Measurements from ENCODE around the gene HSP90B1. TPM values are rescaled to one million over a fixed set of nuclear protein-coding genes. Genes with fewer than 3 reads are reported as not detected.

The HSP90B1 gene
- total RNA-seq, 8 experiments from 2014 or later, result 232 to 997 (median 542) TPM

- in situ Hi-C loops (cut with MboI; ENCODE audit: low pct_unique_long_range_greater_than_20kb in 2 of 9, low sequenced_read_pairs in 9 of 9, unreplicated experiment in 9 of 9), result no loop called here
- H3K27ac ChIP-seq, result no peak overlapping the region
- WGBS, 10 experiments, result 82 to 100% (median 100%) methylated on average over 1 to 3 of the region's 3 CpGs; no CpG with 5 or more reads in 4 of the 10 experiments
- ATAC-seq (replicated peaks in 6 of 8), result peak in 1 of 8 experiments; percentile 15
- peaks cover 14 to 28% of the 10 kb centered on the region in 2 donors for H3K4me1 ChIP-seq (replicated peaks in 1 of 2)
- H3K4me3 ChIP-seq, result no peak overlapping the region
These were observed 6.5 kb downstream of the HSP90B1 start for GRCh38 chr12:103936679-103937078.

- 50 to 100% (median 71%) methylated on average over 1 to 3 of the region's 3 CpGs; no CpG with 5 or more reads in 1 of the 10 experiments for WGBS, 10 experiments
- ATAC-seq (replicated peaks in 6 of 8), result no peak
- in situ Hi-C loops (cut with MboI; ENCODE audit: low pct_unique_long_range_greater_than_20kb in 2 of 9, low sequenced_read_pairs in 9 of 9, unreplicated experiment in 9 of 9), result no loop called here
- Histone ChIP-seq H3K27ac (no peak overlapping the region), H3K4me1 (replicated peaks in 1 of 2) (no peaks in the 10 kb centered on the region), H3K4me3 (no peak overlapping the region)
These were observed 14.8 kb downstream of the HSP90B1 start for GRCh38 chr12:103944964-103945363.

- Histone ChIP-seq H3K27ac (no peak overlapping the region), H3K4me1 (replicated peaks in 1 of 2) (no peaks in the 10 kb centered on the region)
- in situ Hi-C loops (cut with MboI; ENCODE audit: low pct_unique_long_range_greater_than_20kb in 2 of 9, low sequenced_read_pairs in 9 of 9, unreplicated experiment in 9 of 9), result no loop called here
These were observed 17.8 kb downstream of the HSP90B1 start for GRCh38 chr12:103947871-103948555.

GRCh38 chr12:103948746-103949406 is 18.7 kb downstream of the HSP90B1 start:
- H3K4me1 ChIP-seq (replicated peaks in 1 of 2), result no peaks in the 10 kb centered on the region
- no peak for ATAC-seq (replicated peaks in 6 of 8)
- 50 to 100% (median 81%) methylated on average over 1 to 10 of the region's 13 CpGs for WGBS, 10 experiments
- in situ Hi-C loops (cut with MboI; ENCODE audit: low pct_unique_long_range_greater_than_20kb in 2 of 9, low sequenced_read_pairs in 9 of 9, unreplicated experiment in 9 of 9), result no loop called here
- no peak overlapping the region for H3K4me3 ChIP-seq
- H3K27ac ChIP-seq, result no peak overlapping the region

More at GRCh38 chr12:103947871-103948555, 17.8 kb downstream of the HSP90B1 start:
- no peak overlapping the region for H3K4me3 ChIP-seq
- no peak for ATAC-seq (replicated peaks in 6 of 8)
- WGBS, 10 experiments, result 79 to 100% (median 100%) methylated on average over 1 to 6 of the region's 7 CpGs; no CpG with 5 or more reads in 3 of the 10 experiments

GRCh38 chr12:103952497-103952896 is 22.3 kb downstream of the HSP90B1 start:
- no peak overlapping the region for H3K27ac ChIP-seq
- ATAC-seq (replicated peaks in 6 of 8), result no peak
- in situ Hi-C loops (cut with MboI; ENCODE audit: low pct_unique_long_range_greater_than_20kb in 2 of 9, low sequenced_read_pairs in 9 of 9, unreplicated experiment in 9 of 9), result loop anchor here in 1 of 9 experiments (25.0 kb wide), 1 partner anchor 160 kb away; no protein-coding TSS in a partner anchor
- 0 to 58% (median 40%) methylated on average over 1 of the region's 1 CpG; no CpG with 5 or more reads in 5 of the 10 experiments for WGBS, 10 experiments
- H3K4me3 ChIP-seq, result no peak overlapping the region
- peaks cover 10 to 17% of the 10 kb centered on the region in 2 donors for H3K4me1 ChIP-seq (replicated peaks in 1 of 2)

GRCh38 chr12:103955811-103956508 is 25.8 kb downstream of the HSP90B1 start:
- ATAC-seq (replicated peaks in 6 of 8), result peak in 4 of 8 experiments; percentile 0 to 4 (median 1)
- Histone ChIP-seq H3K4me1 (replicated peaks in 1 of 2) (peaks cover 14 to 17% of the 10 kb centered on the region in 2 donors), H3K27ac (peak overlapping the region; percentile 82 to 89), H3K4me3 (peak overlapping the region; percentile 51 to 77 (median 68))
- in situ Hi-C loops (cut with MboI; ENCODE audit: low pct_unique_long_range_greater_than_20kb in 2 of 9, low sequenced_read_pairs in 9 of 9, unreplicated experiment in 9 of 9), result loop anchor here in 1 of 9 experiments (25.0 kb wide), 1 partner anchor 156 kb away; no protein-coding TSS in a partner anchor
- WGBS, 10 experiments, result 0 to 60% (median 5%) methylated on average over 2 to 7 of the region's 7 CpGs; no CpG with 5 or more reads in 1 of the 10 experiments

- in situ Hi-C loops (cut with MboI; ENCODE audit: low pct_unique_long_range_greater_than_20kb in 2 of 9, low sequenced_read_pairs in 9 of 9, unreplicated experiment in 9 of 9), result loop anchor here in 1 of 9 experiments (25.0 kb wide), 1 partner anchor 156 kb away; no protein-coding TSS in a partner anchor
- Histone ChIP-seq H3K4me1 (replicated peaks in 1 of 2) (peaks cover 14 to 17% of the 10 kb centered on the region in 2 donors), H3K27ac (peak overlapping the region; percentile 82 to 89), H3K4me3 (peak overlapping the region; percentile 51 to 77 (median 68))
- ATAC-seq (replicated peaks in 6 of 8), result peak; percentile 37 to 66 (median 62)
- 0 to 20% (median 1%) methylated on average over 1 to 17 of the region's 31 CpGs; no CpG with 5 or more reads in 3 of the 10 experiments for WGBS, 10 experiments
These were observed 26.4 kb downstream of the HSP90B1 start for GRCh38 chr12:103956509-103957027.

GRCh38 chr12:103957865-103958388 is 27.7 kb downstream of the HSP90B1 start:
- no peak for ATAC-seq (replicated peaks in 6 of 8)
- H3K4me3 ChIP-seq, result peak overlapping the region in 4 of 5 donors; percentile 58 to 77 (median 70)
- in situ Hi-C loops (cut with MboI; ENCODE audit: low pct_unique_long_range_greater_than_20kb in 2 of 9, low sequenced_read_pairs in 9 of 9, unreplicated experiment in 9 of 9), result loop anchor here in 1 of 9 experiments (25.0 kb wide), 1 partner anchor 154 kb away; no protein-coding TSS in a partner anchor

GRCh38 chr12:103958621-103959020 is 28.4 kb downstream of the HSP90B1 start:
- ATAC-seq (replicated peaks in 6 of 8), result no peak
- 17 to 100% (median 21%) methylated on average over 1 of the region's 1 CpG; no CpG with 5 or more reads in 4 of the 10 experiments for WGBS, 10 experiments
- H3K27ac ChIP-seq, result no peak overlapping the region
- in situ Hi-C loops (cut with MboI; ENCODE audit: low pct_unique_long_range_greater_than_20kb in 2 of 9, low sequenced_read_pairs in 9 of 9, unreplicated experiment in 9 of 9), result loop anchor here in 1 of 9 experiments (25.0 kb wide), 1 partner anchor 154 kb away; no protein-coding TSS in a partner anchor
- no peak overlapping the region for H3K4me3 ChIP-seq
- H3K4me1 ChIP-seq (replicated peaks in 1 of 2), result peaks cover 24 to 26% of the 10 kb centered on the region in 2 donors

More at GRCh38 chr12:103957865-103958388, 27.7 kb downstream of the HSP90B1 start:
- Histone ChIP-seq H3K27ac (peak overlapping the region; percentile 82 to 89), H3K4me1 (replicated peaks in 1 of 2) (peaks cover 22% of the 10 kb centered on the region in 2 donors)
- 68 to 86% (median 81%) methylated on average over 1 to 7 of the region's 7 CpGs; no CpG with 5 or more reads in 4 of the 10 experiments for WGBS, 10 experiments

GRCh38 chr12:103960616-103961227 is 30.5 kb downstream of the HSP90B1 start:
- Histone ChIP-seq H3K27ac (no peak overlapping the region), H3K4me3 (no peak overlapping the region), H3K4me1 (replicated peaks in 1 of 2) (peaks cover 18 to 20% of the 10 kb centered on the region in 2 donors)
- no peak for ATAC-seq (replicated peaks in 6 of 8)
- in situ Hi-C loops (cut with MboI; ENCODE audit: low pct_unique_long_range_greater_than_20kb in 2 of 9, low sequenced_read_pairs in 9 of 9, unreplicated experiment in 9 of 9), result loop anchor here in 1 of 9 experiments (25.0 kb wide), 1 partner anchor 152 kb away; no protein-coding TSS in a partner anchor
- 70 to 100% (median 92%) methylated on average over 1 to 7 of the region's 7 CpGs for WGBS, 10 experiments

- peaks cover 25% of the 10 kb centered on the region in 2 donors for H3K4me1 ChIP-seq (replicated peaks in 1 of 2)
- no peak overlapping the region for H3K4me3 ChIP-seq
- 0% methylated on average over 1 of the region's 1 CpG; no CpG with 5 or more reads in 7 of the 10 experiments for WGBS, 10 experiments
- H3K27ac ChIP-seq, result no peak overlapping the region
- in situ Hi-C loops (cut with MboI; ENCODE audit: low pct_unique_long_range_greater_than_20kb in 2 of 9, low sequenced_read_pairs in 9 of 9, unreplicated experiment in 9 of 9), result loop anchor here in 1 of 9 experiments (25.0 kb wide), 1 partner anchor 150 kb away; no protein-coding TSS in a partner anchor
- ATAC-seq (replicated peaks in 6 of 8), result peak; percentile 11 to 33 (median 16)
These were observed 32.3 kb downstream of the HSP90B1 start for GRCh38 chr12:103962493-103962892.
